Liver (tissue), 3 donors: ENCODE results near the gene UBE3D.
"Not testable (repeated sequence)": the region's sequence is repeated elsewhere in the genome, so short reads cannot be mapped to it uniquely, and the experiment has no call there.

ENCODE experiments used
- EGR1 ChIP-seq, 2 donors: IDR thresholded peaks; 2 replicates each; pipeline ENCODE4 v1.6.1; 2016 to 2018; ENCODE audit warnings: antibody characterized with exemption in 2 of 2, low read depth in 2 of 2
- GABPA ChIP-seq, 2 donors: IDR thresholded peaks in 1 of 2; conservative IDR thresholded peaks in 1 of 2; 2 replicates each; pipeline ENCODE4 v1.6.1; 2016; ENCODE audit warnings: antibody characterized with exemption in 2 of 2, mild to moderate bottlenecking in 1 of 2, moderate library complexity in 1 of 2
- HNF4A ChIP-seq, 2 donors: conservative IDR thresholded peaks; 2 replicates each; pipeline ENCODE4 v1.6.1; 2016; ENCODE audit warnings: antibody characterized with exemption in 2 of 2, mild to moderate bottlenecking in 2 of 2
- JUND ChIP-seq, 2 donors: IDR thresholded peaks; 2 replicates each; pipeline ENCODE4 v1.6.1; 2016; ENCODE audit warnings: antibody characterized with exemption in 2 of 2
- RAD21 ChIP-seq, 2 donors: IDR thresholded peaks; 2 replicates each; pipeline ENCODE4 v1.6.1; 2016; ENCODE audit warnings: antibody characterized with exemption in 2 of 2, mild to moderate bottlenecking in 2 of 2
- RXRA ChIP-seq, 2 donors: IDR thresholded peaks; 2 replicates each; pipeline ENCODE4 v1.6.1; 2017 to 2018; ENCODE audit warnings: antibody characterized with exemption in 2 of 2, mild to moderate bottlenecking in 1 of 2
- TAF1 ChIP-seq: conservative IDR thresholded peaks from 2 replicates; pipeline ENCODE4 v1.6.1; 2016; ENCODE audit warnings: antibody characterized with exemption, mild to moderate bottlenecking
- YY1 ChIP-seq: IDR thresholded peaks from 2 replicates; pipeline ENCODE4 v1.6.1; 2016; ENCODE audit warnings: antibody characterized with exemption, mild to moderate bottlenecking
- TF ChIP-seq, protein P1 (sequence below): fragments of 150-350 bp; IDR thresholded peaks from 2 replicates; pipeline ENCODE4 v1.5.1; 2017; ENCODE audit warnings: improper control_type of control experiment, low read depth, low read length; ENCODE audit not compliant: missing input control
- TF ChIP-seq, protein P2 (sequence below): IDR thresholded peaks from 2 replicates; pipeline ENCODE4 v1.6.1; 2016; ENCODE audit warnings: antibody characterized with exemption, mild to moderate bottlenecking
- TF ChIP-seq, protein P3 (sequence below): IDR thresholded peaks from 2 replicates; pipeline ENCODE4 v1.6.1; 2016; ENCODE audit warnings: antibody characterized with exemption
- TF ChIP-seq, protein P4 (sequence below): IDR thresholded peaks from 2 replicates; pipeline ENCODE4 v1.6.1; 2016; ENCODE audit warnings: antibody characterized with exemption
- donor health status: healthy.
- donor health status: healthy.

DNA sequence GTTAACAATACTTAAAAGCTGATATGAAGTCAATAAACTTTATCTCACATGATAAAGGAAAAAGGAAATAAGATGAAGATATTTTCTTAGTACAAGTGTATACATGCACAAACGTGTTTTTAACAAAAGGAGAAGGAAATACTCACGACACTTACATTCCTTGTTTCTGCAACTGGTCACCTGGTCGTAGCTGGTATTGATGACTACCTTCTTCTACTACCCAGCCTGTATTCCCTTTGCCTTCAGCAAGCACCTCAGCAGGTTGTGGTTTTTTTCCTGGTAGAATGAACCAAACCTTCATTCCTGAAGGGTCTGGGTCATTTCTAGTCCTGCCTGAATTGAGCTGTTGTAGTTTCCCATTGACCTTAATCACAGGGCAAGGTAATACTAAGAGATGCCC is 54.5 kb downstream of the UBE3D start:
- TF ChIP-seq, protein P1, sequence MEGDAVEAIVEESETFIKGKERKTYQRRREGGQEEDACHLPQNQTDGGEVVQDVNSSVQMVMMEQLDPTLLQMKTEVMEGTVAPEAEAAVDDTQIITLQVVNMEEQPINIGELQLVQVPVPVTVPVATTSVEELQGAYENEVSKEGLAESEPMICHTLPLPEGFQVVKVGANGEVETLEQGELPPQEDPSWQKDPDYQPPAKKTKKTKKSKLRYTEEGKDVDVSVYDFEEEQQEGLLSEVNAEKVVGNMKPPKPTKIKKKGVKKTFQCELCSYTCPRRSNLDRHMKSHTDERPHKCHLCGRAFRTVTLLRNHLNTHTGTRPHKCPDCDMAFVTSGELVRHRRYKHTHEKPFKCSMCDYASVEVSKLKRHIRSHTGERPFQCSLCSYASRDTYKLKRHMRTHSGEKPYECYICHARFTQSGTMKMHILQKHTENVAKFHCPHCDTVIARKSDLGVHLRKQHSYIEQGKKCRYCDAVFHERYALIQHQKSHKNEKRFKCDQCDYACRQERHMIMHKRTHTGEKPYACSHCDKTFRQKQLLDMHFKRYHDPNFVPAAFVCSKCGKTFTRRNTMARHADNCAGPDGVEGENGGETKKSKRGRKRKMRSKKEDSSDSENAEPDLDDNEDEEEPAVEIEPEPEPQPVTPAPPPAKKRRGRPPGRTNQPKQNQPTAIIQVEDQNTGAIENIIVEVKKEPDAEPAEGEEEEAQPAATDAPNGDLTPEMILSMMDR = not testable (repeated sequence)
- TF ChIP-seq, protein P2, sequence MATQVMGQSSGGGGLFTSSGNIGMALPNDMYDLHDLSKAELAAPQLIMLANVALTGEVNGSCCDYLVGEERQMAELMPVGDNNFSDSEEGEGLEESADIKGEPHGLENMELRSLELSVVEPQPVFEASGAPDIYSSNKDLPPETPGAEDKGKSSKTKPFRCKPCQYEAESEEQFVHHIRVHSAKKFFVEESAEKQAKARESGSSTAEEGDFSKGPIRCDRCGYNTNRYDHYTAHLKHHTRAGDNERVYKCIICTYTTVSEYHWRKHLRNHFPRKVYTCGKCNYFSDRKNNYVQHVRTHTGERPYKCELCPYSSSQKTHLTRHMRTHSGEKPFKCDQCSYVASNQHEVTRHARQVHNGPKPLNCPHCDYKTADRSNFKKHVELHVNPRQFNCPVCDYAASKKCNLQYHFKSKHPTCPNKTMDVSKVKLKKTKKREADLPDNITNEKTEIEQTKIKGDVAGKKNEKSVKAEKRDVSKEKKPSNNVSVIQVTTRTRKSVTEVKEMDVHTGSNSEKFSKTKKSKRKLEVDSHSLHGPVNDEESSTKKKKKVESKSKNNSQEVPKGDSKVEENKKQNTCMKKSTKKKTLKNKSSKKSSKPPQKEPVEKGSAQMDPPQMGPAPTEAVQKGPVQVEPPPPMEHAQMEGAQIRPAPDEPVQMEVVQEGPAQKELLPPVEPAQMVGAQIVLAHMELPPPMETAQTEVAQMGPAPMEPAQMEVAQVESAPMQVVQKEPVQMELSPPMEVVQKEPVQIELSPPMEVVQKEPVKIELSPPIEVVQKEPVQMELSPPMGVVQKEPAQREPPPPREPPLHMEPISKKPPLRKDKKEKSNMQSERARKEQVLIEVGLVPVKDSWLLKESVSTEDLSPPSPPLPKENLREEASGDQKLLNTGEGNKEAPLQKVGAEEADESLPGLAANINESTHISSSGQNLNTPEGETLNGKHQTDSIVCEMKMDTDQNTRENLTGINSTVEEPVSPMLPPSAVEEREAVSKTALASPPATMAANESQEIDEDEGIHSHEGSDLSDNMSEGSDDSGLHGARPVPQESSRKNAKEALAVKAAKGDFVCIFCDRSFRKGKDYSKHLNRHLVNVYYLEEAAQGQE = not testable (repeated sequence)
- not testable (repeated sequence) for TF ChIP-seq JUND (IDR thresholded peaks at IDR 0.05); RXRA (IDR thresholded peaks at IDR 0.05); HNF4A (conservative IDR thresholded peaks at IDR 0.05); EGR1 (IDR thresholded peaks at IDR 0.05; ENCODE audit: low read depth in 2 of 2); TAF1; RAD21 (IDR thresholded peaks at IDR 0.05); GABPA (IDR thresholded peaks at IDR 0.05 in 1 of 2, conservative IDR thresholded peaks at IDR 0.05 in 1 of 2); YY1
- TF ChIP-seq, protein P3, sequence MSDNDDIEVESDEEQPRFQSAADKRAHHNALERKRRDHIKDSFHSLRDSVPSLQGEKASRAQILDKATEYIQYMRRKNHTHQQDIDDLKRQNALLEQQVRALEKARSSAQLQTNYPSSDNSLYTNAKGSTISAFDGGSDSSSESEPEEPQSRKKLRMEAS = not testable (repeated sequence)
- TF ChIP-seq, protein P4, sequence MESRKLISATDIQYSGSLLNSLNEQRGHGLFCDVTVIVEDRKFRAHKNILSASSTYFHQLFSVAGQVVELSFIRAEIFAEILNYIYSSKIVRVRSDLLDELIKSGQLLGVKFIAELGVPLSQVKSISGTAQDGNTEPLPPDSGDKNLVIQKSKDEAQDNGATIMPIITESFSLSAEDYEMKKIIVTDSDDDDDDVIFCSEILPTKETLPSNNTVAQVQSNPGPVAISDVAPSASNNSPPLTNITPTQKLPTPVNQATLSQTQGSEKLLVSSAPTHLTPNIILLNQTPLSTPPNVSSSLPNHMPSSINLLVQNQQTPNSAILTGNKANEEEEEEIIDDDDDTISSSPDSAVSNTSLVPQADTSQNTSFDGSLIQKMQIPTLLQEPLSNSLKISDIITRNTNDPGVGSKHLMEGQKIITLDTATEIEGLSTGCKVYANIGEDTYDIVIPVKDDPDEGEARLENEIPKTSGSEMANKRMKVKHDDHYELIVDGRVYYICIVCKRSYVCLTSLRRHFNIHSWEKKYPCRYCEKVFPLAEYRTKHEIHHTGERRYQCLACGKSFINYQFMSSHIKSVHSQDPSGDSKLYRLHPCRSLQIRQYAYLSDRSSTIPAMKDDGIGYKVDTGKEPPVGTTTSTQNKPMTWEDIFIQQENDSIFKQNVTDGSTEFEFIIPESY = not testable (repeated sequence)
